NB4 (cell line): ENCODE measurements around the gene SGIP1.

ENCODE experiments used
- POLR2A ChIP-seq: IDR thresholded peaks from 2 replicates; pipeline ENCODE4 v1.6.1; 2011; ENCODE audit warnings: mild to moderate bottlenecking; ENCODE audit not compliant: insufficient read length; ENCODE audit errors: extremely low read depth
- TF ChIP-seq, protein P1 (sequence below): IDR thresholded peaks from one replicate; pipeline ENCODE4 v1.5.1; 2012; ENCODE audit warnings: low read depth, low read length

DNA sequence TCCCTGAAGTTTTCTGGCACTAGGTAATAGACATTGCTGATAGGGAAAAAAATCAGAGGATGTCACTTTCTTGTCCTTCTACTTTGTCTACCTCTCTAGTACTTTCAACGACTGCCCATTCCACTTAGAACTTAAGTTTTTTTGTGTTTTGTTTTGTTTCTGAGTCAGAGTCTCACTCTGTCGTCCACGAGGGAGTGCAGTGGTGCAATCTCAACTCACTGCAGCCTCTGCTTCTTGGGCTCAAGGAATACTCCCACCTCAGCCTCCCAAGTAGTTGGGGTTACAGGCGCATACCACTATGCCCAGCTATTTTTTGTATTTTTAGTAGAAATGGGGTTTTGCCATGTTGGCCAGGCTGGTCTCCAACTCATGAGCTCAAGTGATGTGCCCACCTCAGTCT, 79.2 kb downstream of the SGIP1 start:
- TF ChIP-seq, protein P1, sequence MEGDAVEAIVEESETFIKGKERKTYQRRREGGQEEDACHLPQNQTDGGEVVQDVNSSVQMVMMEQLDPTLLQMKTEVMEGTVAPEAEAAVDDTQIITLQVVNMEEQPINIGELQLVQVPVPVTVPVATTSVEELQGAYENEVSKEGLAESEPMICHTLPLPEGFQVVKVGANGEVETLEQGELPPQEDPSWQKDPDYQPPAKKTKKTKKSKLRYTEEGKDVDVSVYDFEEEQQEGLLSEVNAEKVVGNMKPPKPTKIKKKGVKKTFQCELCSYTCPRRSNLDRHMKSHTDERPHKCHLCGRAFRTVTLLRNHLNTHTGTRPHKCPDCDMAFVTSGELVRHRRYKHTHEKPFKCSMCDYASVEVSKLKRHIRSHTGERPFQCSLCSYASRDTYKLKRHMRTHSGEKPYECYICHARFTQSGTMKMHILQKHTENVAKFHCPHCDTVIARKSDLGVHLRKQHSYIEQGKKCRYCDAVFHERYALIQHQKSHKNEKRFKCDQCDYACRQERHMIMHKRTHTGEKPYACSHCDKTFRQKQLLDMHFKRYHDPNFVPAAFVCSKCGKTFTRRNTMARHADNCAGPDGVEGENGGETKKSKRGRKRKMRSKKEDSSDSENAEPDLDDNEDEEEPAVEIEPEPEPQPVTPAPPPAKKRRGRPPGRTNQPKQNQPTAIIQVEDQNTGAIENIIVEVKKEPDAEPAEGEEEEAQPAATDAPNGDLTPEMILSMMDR, result no peak
- no peak for TF ChIP-seq POLR2A
